Kidney tubule cell (primary cell): ENCODE data around the gene TFPI2.
"Not testable (repeated sequence)": the region's sequence is repeated elsewhere in the genome, so short reads cannot be mapped to it uniquely, and the experiment has no call there.

Experiments
- DNase-seq: peaks from one replicate; pipeline ENCODE4 v3.0.0-alpha.2; 2018; ENCODE audit warnings: low spot score

Gene TFPI2, protein sequence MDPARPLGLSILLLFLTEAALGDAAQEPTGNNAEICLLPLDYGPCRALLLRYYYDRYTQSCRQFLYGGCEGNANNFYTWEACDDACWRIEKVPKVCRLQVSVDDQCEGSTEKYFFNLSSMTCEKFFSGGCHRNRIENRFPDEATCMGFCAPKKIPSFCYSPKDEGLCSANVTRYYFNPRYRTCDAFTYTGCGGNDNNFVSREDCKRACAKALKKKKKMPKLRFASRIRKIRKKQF

DNA sequence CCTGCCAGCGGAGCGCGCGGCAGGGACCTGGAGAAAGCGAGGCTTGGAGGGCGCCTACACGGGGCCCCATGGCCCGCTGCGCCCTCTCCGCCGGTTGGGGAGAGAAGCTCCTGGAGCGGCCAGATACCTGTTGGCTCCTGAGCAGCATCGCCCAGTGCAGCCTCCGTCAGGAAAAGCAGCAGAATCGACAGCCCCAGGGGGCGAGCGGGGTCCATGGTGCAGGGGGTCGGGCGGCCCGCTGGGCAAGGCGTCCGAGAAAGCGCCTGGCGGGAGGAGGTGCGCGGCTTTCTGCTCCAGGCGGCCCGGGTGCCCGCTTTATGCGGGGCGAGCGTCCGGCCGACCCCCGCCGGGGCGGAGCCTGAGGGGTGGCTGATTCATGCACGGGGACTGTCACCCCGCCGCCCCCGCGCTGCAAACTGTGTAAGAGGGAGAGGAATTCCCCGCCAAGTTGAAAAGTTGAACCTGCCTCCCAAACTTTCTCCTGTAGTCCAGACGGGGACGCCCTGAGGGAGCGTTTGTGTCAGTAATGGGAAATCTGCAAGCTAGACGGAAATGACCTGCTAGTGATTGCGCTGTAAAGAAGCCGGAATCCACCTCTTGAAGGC lies at the start of gene TFPI2:
TFPI2 (minus strand) TSS at position 290 of the 605 bp plus-strand sequence; CDS start at position 215, 75 bp downstream.
- peak; percentile 96 for DNase-seq

DNA sequence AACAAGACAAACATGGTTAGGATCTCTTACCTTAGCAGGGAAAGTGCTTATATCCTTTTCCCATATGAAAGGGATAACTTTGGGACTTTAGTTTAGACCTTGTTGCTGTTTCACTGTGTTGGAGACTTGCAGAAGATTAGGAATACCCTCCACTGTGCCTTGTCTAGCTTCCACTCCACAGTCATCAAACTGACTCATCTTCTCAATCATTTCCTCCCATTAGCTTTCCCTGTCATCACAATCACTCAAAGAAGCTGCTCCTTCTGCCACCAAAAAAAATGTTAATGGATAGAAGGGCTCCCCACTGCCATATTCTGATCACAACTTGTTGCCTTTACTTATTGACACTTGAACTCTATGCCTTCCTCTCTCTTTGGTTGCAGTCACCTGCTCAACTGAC lies 47.7 kb upstream of the TFPI2 start:
- peak; percentile 18 for DNase-seq

DNA sequence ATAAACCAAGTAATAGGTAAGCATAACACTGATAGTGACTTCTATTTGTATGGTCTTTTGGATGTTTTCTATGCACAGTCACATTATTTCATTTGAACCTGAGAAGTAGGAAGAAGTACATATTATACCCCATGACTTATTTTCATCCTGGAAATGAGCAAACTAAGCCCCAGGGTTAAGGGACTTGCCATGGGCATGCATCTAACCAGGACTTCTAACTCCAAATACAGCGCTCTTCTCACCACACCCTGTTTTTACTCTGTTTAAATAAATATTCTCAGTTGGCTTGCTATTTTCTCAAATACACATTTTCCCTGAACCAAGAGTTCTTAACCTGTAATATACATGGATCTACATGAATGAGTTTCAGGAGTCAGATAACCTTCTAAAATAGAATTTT lies 47.3 kb upstream of the TFPI2 start:
- no peak for DNase-seq

DNA sequence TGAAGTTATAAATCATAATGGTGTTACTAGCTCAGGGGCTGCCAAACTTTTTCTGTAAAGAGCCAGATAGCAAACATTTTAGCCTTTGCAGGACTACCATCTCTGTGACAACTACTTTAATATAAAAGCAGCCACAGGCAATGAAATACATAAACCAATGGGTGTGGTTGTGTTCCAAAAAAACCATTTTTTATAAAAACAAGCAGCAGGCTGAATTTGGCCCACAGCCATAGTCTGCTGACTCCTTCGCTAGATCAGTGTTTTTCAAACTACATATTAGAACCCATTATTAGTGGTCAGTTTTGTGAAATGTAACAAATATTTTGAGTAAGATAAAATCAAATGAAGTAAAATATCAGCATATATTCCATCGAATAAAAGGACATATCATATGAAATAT lies 44.5 kb upstream of the TFPI2 start:
- no peak for DNase-seq

DNA sequence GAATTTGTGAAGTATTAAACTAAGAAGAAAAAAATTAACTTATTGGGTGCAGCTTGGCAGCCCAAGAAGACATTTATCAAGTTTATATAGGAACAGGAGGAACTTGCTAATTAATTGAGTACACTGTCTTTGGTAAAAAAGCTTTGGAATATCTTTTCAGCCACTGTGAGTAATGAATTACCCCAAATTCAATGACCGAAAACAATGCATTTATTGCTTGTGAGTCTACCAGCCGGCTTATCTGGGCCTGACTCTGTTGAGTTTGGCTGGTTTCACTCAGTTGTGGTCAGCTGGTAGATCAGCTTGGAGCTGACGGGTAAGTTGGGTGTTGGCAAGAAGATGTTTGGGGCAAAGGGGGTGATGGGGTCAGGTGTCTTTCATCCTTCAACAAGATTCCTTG lies 42.6 kb upstream of the TFPI2 start:
- peak; percentile 43 for DNase-seq

DNA sequence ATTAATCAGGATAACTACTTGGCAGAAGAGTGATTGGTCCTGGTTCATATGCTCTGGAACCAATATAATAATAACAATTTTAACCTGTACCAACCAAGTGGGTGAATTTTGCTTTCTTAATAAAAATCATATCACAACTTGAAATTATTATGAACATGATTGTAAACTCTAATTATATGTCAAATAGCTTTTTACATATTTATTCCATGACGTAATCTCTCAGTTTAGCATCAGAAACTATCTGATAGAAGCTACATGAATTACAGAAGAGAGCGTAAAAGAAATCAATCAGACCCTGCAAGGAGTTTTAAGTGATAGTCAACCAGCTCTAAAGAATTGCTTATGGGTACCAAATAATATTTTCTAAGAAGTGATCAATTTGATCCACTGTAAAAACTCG lies 41.1 kb upstream of the TFPI2 start:
- no peak for DNase-seq

DNA sequence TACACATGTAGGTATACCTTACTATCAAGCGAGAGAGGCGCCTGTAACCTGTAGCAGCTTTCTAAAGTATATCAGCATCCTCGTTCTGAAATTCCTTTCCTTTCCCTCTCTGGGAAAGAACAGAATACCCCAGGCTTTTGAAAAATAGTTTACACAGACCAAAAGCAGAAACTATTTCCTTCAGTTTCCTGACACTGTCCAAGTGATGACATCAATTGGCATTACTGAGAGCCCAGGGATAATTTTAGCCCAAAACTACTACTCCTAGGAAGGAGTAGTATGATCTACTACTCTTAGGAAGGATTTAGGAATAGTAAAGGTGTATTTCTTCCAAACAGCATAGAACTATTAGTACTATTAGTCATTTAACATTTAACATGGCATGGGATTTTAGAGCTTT lies 37.0 kb upstream of the TFPI2 start:
- DNase-seq: no peak

DNA sequence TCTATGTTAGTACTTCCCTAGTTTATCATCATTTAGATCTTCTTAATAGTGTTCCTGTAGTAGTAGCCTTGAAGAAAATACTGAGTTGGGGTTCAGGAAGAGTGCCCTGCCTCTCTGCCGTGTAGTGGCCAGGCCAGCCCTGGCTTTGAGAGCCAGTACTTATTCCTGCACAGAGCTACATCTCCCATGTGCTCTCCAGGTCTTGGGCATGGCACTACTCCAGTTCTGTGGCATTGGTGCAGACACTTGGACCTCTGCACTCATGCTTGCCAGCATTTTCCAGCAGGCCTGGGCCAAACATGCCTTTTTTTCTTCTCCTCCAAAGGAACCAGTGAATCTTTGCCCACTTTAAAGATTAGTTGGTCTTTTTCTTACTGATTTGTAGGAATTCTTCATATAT lies 36.2 kb upstream of the TFPI2 start:
- no peak for DNase-seq

DNA sequence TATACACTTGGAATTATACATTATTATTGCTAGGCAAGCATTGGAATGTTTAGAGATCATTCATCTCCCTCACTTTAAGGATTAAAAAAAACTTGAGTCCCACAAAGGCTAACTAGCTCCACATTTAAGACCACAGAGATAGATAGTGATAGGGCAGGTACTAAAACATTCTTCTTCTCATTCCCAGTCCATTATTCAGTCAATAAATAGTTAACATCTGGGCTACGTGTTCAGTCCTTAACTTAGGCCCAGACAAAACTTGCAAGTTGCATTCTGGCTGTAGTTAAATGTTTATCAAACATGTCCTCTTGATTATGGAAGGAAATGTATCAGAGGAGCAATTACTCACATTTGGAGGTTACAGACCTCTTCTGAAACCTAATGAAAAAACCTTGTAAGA lies 33.4 kb upstream of the TFPI2 start:
- peak; percentile 16 for DNase-seq

DNA sequence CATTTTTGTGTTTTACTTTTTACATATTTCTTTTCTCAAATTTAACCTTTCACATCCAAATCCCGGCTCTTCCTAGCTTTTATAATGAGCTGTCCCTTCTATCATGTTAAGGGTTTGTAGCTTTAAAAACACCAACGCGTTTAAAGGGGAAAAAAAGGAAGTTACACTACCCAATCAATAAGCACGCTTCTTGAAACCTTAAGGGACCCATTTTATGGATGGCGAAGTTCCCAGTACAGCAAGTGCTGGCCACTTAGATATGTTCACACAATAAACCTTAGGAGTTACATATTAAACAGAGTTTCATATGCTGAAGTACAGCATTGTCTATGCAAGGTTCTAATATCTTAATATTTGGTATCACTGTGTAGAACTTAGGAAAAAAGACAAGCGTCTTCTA lies 32.7 kb upstream of the TFPI2 start:
- peak; percentile 22 for DNase-seq

DNA sequence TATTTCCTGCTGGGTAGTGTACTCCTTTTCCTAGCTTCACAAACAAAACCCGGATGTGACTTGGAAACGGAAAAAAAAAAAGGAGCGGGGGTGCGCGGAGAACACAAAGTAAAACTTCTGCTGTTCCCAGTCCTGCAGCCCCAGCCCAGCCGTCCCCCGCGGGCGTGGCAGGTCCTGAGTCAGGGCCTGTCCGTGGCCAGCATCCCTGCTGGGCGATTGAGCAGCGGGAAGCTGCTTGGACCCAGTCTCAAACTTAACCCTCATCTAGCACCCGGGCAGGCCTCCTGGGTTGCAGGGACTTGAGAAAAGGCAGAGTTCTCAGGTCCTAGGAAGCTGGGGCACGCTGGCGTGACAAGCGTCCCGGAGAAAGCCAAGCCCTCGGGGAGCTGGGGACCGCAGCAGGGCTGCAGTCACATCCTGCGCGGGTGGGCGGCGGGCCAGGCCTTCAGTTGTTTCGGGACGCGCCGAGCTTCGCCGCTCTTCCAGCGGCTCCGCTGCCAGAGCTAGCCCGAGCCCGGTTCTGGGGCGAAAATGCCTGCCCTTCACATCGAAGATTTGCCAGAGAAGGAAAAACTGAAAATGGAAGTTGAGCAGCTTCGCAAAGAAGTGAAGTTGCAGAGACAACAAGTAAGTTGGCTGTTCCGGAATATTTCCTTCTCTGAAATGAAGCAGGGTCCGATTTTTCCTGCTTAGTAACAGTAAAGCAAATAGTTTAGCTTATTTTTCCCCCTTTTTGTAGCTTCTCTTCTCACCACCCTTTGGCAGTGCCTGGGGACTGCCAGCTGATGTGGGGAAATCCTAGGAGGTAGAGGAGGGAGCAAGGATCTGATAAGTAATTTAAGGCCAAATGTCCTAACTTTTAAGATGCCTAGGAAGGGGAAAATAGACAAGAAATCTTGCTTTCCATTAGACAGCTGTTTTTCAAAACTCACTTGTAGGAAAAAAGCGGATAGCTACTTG lies 31.3 kb upstream of the TFPI2 start, which contains the start of gene GNG11:
GNG11 (plus strand) TSS at position 129 of the 960 bp plus-strand sequence; CDS start at position 532, 403 bp downstream.
- peak; percentile 78 for DNase-seq

DNA sequence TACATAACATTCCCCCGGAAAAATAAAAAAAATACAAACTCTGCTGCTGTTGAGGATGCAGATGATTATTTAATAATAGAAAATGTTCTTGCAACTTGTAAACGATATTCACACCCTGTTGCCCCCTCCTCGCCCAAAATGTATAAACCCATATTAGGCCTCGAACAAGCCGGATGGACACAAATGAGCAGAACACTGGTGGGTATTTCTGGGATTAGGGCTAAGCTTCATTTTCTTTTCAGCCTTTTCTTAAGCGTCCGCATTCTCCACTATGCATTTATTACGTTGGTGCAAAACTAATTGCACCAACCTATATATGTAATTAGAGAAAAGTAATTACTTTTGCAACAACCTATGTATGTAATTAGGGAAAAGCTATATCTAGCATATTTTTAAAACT lies 30.6 kb upstream of the TFPI2 start:
- no peak for DNase-seq

DNA sequence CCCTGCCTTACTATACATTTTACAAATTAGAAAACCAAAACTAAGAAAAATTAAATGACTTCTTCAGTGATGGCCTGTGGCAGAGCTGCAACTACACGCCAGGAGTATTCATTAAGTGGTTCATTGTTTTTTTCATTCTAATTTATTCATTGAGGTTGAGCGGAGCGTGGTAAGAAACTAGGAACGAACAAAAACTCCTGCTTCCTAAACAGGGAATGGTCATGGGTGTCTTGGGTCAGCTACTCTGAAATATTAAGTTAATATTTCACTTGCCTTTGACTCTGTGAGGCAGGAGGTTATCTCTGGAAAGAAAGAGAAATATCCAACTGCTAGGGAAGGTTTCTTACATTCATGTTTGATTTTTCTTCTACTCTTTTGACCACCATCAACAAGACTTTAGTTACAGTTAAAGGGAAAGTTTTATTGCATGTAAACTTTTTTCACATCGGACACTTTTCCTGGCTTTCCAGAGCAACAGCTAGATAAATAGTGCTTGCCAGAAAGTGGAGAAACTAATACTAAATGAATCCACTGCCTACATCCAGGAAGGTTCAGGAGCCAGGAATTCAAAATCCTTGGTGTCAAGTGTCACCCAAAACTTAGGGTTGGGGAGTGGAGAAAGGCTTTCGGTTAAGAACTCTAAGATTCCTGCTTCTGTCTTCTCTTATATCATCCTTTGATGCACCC lies 30.1 kb upstream of the TFPI2 start:
- peak; percentile 80 for DNase-seq

DNA sequence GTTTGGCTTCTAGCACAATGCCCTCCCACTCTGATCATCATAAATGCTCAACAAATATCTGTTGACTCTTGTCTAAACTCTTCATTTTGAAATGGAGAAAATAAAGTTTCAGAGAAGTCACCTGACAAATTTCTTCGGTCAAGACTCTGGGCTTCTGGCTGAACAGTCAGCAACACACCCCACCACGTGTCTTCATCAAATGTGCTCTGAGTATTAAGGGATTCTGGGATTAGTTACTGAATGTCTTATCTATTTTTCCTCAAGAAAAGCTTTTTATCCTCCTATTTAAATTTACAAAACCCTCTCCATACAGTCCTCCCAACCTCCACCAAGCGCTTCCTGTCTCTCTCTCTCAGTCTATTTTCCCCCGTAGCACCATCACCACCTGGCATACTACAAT lies 25.8 kb upstream of the TFPI2 start:
- not testable (repeated sequence) for DNase-seq

DNA sequence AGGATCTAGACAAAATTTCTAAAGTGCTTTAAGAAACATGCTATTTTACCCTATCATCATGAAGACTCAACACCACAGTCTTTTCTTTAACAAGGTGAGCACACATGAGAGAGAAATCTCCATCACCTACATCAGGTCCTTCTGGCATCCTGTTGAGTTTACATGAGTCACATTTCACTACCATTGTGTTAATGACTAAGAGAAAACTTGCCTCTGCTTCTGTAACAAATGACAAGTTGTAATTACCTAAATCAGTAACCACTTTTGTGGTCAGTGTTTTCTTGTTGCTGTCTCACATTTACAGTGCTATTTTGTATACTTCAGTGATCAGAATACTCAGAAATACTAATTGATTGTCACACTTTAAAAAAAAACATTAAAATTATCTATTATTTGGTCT lies 25.3 kb upstream of the TFPI2 start:
- DNase-seq: peak; percentile 34

DNA sequence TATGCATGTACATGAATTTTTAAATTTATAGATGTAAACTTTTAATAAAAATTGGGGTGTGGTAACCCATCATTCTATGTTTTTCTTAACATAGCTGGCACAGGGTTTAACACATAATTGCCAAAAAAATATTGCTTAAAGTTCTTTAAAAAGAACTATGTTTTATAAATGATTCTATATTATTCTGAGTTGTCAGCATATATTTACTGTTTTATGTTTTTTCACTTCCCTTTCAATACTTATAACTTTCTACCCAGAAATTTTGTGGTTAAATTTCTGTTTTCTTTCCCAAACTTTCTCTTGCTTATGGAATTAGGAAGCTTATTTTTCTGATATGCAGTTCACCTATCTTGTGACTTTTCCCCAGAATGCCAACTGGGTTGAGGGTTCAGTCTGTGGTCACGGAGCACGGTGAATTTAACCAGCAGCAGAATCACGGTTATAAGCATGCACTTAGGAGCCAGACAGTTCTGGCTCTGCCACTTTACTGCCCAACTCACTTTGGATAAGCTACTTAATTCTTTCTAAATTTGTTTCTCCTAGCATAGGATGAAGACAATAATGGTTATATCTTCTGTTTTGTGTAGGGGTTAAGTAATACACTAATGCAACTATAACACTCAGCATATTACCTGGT lies 24.8 kb upstream of the TFPI2 start:
- DNase-seq: not testable (repeated sequence)

DNA sequence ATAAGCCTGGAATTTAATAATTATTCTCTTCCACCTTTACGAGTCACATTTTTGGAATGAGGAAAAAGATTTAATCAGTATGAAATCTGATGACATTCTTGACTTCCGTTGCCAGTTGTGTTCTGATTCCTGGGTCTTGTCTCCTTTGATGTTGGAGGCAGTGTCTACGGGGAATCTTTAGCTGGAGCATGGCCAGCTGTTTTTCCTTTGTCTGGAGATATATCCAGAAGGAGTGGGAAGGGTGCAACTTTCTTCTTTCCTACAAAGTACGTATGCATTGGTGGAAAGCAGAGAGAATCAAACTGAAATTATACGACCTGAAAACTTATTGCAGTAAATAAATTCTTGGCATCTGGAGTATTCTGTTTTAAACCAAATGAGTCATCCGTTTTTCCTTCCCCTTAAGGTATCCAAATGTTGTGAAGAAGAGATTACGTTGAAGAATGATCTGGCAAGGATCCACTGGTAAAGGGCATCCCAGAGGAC lies 24.1 kb upstream of the TFPI2 start:
- peak; percentile 78 for DNase-seq

DNA sequence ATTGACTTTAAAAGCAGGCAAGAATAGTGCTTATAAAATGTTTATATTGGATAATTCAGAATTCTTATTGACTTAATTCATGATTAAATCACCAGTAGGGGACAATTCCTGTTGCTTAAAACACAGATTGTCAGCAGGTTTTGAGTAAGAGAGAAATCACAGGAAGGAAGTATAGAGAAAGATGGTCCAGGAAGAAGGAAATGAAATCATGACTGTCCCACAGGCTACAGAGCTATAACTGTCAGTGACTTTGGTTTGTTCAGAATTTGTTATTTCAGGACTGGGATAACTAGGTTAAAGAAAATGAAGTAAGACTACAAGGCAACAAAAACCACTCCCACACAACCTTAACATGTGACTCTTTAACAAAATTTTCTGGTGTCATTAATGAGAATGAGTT lies 22.6 kb upstream of the TFPI2 start:
- DNase-seq: peak; percentile 45

DNA sequence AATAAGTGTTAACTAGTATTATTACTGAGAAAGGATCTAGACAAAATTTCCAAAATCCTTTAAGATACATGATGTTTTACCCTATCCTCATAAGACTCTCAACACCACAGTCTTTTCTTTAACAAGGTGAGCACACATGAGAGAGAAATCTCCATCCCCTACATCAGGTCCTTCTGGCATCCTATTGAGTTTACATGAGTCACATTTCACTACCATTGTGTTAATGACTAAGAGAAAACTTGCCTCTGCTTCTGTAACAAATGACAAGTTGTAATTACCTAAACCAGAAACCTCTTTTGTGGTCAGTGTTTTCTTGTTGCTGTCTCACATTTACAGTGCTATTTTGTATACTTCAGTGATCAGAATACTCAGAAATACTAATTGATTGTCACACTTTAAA lies 21.1 kb upstream of the TFPI2 start:
- peak; percentile 55 for DNase-seq

DNA sequence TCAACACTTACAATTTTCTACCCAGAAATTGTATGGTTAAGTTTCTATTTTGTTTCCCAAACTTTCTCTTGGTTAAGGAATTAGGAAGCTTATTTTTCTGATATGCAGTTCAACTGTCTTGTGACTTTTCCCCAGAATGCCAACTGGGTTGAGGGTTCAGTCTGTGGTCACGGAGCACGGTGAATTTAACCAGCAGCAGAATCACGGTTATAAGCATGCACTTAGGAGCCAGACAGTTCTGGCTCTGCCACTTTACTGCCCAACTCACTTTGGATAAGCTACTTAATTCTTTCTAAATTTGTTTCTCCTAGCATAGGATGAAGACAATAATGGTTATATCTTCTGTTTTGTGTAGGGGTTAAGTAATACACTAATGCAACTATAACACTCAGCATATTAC lies 20.7 kb upstream of the TFPI2 start:
- DNase-seq: not testable (repeated sequence)
